Thyroid gland (tissue), 4 donors: ENCODE data around the gene PAK1IP1. TPM values are rescaled to one million over a fixed set of nuclear protein-coding genes. Genes with fewer than 3 reads are reported as not detected.
"Not testable (repeated sequence)": the region's sequence is repeated elsewhere in the genome, so short reads cannot be mapped to it uniquely, and the experiment has no call there.

Source experiments
- DNase-seq, 2 donors: peaks; one replicate each; pipeline ENCODE4 v3.0.0-alpha.2; 2019
- H3K27ac ChIP-seq, 3 donors: fragments of 200-600 bp; sonication (generic); 1 replicate in 2 of 3; 2 replicates in 1 of 3; pipeline ENCODE4 v1.5.1; 2016 to 2019; ENCODE audit warnings: mild to moderate bottlenecking in 1 of 3, moderate library complexity in 1 of 3
- H3K27me3 ChIP-seq: fragments of 200-600 bp; sonication (generic); one replicate; pipeline ENCODE4 v1.5.1; 2019
- H3K36me3 ChIP-seq, 2 donors: fragments of 200-600 bp; sonication (generic); one replicate each; pipeline ENCODE4 v1.5.1; 2016 to 2019
- H3K4me1 ChIP-seq, 2 donors: fragments of 200-600 bp; sonication (generic); one replicate each; pipeline ENCODE4 v1.5.1; 2017 to 2019
- H3K4me3 ChIP-seq, 3 donors: fragments of 200-600 bp; sonication (generic); replicated peaks in 1 of 3; 1 replicate in 2 of 3; 2 replicates in 1 of 3; pipeline ENCODE4 v1.5.1; 2016; ENCODE audit warnings: mild to moderate bottlenecking in 1 of 3
- H3K9me3 ChIP-seq: fragments of 200-600 bp; sonication (generic); one replicate; pipeline ENCODE4 v1.5.1; 2017
- POLR2A ChIP-seq, 2 donors: fragments of 450-650 bp; IDR thresholded peaks; one replicate each; pipeline ENCODE4 v1.6.1; 2017; ENCODE audit warnings: antibody characterized with exemption in 2 of 2, mild to moderate bottlenecking in 2 of 2, moderate library complexity in 1 of 2
- WGBS, 2 donors: methylation state at CpG; one replicate each; pipeline ENCODE4 v1.1.5; 2017; 5-methylcytosine and 5-hydroxymethylcytosine counted together
- intact Hi-C: fragments of 100-400 bp; cut with DNase I; formaldehyde crosslinking; loops from one replicate; pipeline ENCODE4 v1.15.1; 2023
- total RNA-seq, 4 donors: library from RNA; depleted of rRNA; stranded (reverse); fragments of >200 nt; gene quantifications; one replicate each; pipeline ENCODE4 v1.2.3, GENCODE V29; 2016
- TF ChIP-seq, protein P1 (sequence below), 6 experiments: fragments of 200-600 bp in 3 of 6; fragments of 450-650 bp in 3 of 6; sonication (generic) in 3 of 6; IDR thresholded peaks; one replicate each; pipeline ENCODE4 v1.5.1; 2016 to 2019; ENCODE audit warnings: antibody characterized with exemption in 6 of 6, mild to moderate bottlenecking in 2 of 6, inconsistent platforms in 1 of 6, moderate library complexity in 1 of 6

Gene PAK1IP1
- total RNA-seq, 4 donors from 2014 or later = 8.8 to 15.6 (median 12.7) TPM

DNA sequence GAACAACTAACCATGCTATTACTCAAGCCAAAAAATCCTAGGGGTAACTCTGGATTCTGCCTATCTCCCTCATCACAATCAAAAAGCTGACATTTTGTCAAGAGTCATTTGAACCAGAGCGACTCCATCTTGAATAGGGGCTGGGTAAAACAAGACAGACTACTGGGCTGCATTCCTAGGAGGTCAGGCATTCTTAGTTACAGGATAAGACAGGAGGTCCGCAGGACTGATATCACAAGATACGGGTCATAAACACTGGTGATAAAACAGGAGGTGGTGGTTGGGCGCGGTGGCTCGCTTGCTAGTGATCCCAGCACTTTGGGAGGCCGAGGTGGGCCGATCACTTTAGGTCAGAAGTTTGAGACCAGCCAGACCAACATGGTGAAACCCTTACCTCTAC is 32.6 kb upstream of the PAK1IP1 start:
- Histone ChIP-seq H3K4me1 (no peaks in the 10 kb centered on the region), H3K9me3 (no peaks in the 10 kb centered on the region), H3K36me3 (no peaks in the 10 kb centered on the region), H3K27ac (no peak overlapping the region), H3K27me3 (no peaks in the 10 kb centered on the region), H3K4me3 (no peak overlapping the region)
- DNase-seq = no peak
- 88 to 90% methylated on average over 8 of the region's 8 CpGs for WGBS, 2 donors
- TF ChIP-seq, protein P1, sequence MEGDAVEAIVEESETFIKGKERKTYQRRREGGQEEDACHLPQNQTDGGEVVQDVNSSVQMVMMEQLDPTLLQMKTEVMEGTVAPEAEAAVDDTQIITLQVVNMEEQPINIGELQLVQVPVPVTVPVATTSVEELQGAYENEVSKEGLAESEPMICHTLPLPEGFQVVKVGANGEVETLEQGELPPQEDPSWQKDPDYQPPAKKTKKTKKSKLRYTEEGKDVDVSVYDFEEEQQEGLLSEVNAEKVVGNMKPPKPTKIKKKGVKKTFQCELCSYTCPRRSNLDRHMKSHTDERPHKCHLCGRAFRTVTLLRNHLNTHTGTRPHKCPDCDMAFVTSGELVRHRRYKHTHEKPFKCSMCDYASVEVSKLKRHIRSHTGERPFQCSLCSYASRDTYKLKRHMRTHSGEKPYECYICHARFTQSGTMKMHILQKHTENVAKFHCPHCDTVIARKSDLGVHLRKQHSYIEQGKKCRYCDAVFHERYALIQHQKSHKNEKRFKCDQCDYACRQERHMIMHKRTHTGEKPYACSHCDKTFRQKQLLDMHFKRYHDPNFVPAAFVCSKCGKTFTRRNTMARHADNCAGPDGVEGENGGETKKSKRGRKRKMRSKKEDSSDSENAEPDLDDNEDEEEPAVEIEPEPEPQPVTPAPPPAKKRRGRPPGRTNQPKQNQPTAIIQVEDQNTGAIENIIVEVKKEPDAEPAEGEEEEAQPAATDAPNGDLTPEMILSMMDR (IDR thresholded peaks at IDR 0.05) = no peak
- intact Hi-C loops = no loop called here

DNA sequence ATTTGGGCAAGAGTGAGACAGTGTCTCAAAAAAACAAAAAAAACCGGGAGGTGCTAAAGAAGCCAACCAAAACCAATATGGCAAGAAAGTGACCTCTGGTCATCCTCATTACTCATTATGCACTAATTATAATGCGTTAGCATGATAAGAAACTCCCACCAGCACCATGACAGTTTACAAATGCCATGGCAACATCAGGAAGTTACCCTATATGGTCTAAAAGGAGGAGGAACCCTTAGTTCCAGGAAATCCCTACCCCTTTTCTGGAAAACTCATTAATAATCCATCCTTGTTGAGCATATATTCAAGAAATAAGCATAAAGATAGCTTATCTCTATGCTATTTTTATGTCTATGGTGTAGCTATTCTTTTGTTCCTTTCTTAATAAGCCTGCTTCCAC is 32.0 kb upstream of the PAK1IP1 start:
- TF ChIP-seq, protein P1 (IDR thresholded peaks at IDR 0.05) = no peak
- TF ChIP-seq POLR2A (IDR thresholded peaks at IDR 0.05) = no peak
- Histone ChIP-seq H3K36me3 (no peaks in the 10 kb centered on the region), H3K27ac (no peak overlapping the region), H3K4me3 (no peak overlapping the region), H3K4me1 (no peaks in the 10 kb centered on the region), H3K9me3 (no peaks in the 10 kb centered on the region), H3K27me3 (no peaks in the 10 kb centered on the region)
- intact Hi-C loops = no loop called here
- no peak for DNase-seq
- WGBS, 2 donors = 84 to 89% methylated on average over 2 of the region's 2 CpGs

DNA sequence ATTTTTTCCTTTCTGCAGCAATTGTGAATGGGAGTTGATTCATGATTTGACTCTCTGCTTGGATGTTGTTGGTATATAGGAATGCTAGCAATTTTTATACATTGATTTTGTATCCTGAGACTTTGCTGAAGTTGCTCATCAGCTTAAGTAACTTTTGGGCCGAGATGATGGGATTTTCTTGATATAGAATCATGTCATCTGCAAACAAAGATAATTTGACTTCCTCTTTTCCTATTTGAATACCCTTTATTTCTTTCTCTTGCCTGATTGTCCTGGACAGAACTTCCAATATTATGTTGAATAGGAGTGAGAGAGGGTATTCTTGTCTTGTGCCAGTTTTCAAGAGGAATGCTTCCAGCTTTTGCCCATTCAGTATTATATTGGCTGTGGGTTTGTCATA is 29.2 kb upstream of the PAK1IP1 start:
- H3K4me3 ChIP-seq, H3K36me3 ChIP-seq, DNase-seq, H3K27me3 ChIP-seq, intact Hi-C loops, H3K9me3 ChIP-seq, H3K27ac ChIP-seq, H3K4me1 ChIP-seq: not testable (repeated sequence)
- WGBS, 2 donors = 72 to 85% methylated on average over 1 of the region's 1 CpG

DNA sequence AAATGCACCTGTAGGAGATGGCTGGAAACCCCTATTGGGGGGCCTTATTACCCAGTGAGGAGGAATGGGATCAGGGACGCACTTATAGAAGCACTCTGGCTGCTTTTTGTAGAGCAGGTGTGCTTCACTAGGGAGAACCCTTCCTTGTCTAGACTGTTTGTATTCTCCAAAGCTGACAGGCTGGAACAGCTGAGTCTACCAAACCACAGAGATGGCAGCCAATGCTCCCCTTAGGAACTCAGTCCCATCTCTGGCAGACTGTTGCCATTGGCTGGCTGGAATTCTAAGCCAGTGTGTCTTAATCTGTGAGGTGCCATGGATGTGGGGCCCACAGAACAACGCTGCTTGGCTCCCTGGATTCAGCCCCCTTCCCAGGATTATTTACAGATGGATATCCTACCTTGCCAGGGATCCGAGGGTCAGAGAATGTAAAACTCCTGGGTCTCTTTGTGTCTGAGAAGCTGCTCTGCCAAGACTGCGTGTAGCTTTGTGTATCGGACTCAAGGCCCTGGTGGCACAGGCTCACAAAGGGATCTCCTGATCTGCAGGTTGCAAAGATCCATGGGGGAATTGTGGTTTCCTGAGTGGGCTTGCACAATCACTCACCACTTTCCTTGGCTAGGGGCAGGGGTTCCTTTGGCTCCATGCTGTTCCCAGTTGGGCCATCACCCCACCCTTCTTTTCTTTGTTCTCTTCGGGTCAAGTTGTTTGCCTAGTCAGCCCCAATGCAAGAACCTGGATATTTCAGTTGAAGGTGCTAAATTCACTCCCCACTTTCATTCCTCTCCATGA is 26.4 kb upstream of the PAK1IP1 start:
- no peak for DNase-seq
- no peaks in the 10 kb centered on the region for H3K27me3 ChIP-seq
- no peak overlapping the region for H3K4me3 ChIP-seq
- WGBS, 2 donors = 78 to 90% methylated on average over 5 to 6 of the region's 6 CpGs
- intact Hi-C loops = no loop called here
- TF ChIP-seq, protein P1 (IDR thresholded peaks at IDR 0.05) = no peak
- no peak for TF ChIP-seq POLR2A (IDR thresholded peaks at IDR 0.05)
- no peaks in the 10 kb centered on the region for H3K36me3 ChIP-seq
- no peaks in the 10 kb centered on the region for H3K9me3 ChIP-seq
- no peaks in the 10 kb centered on the region for H3K4me1 ChIP-seq
- no peak overlapping the region for H3K27ac ChIP-seq

DNA sequence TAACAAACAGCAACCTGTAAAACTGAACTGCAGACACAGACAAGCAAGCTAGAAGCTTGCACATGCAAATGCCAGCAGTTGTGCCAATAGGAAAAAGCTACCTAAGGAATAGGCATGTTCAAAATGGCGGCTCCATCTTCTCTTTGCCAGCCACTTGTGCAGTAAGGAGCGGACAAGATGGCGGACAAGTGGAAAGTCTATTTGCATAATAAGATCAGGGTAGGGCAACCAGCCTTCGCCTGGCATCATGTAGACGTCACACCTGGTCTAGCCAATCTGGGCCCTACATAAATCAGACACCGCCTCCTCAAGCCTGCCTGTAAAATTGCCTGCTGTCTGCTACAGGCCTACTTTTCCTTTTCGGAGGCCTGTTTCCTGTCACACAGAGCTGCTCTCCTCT is 18.4 kb upstream of the PAK1IP1 start:
- Histone ChIP-seq H3K27me3 (no peaks in the 10 kb centered on the region), H3K36me3 (no peaks in the 10 kb centered on the region), H3K27ac (no peak overlapping the region), H3K9me3 (no peaks in the 10 kb centered on the region), H3K4me3 (no peak overlapping the region), H3K4me1 (no peaks in the 10 kb centered on the region)
- 95% methylated on average over 7 of the region's 7 CpGs for WGBS, 2 donors
- DNase-seq = no peak
- intact Hi-C loops = no loop called here
- TF ChIP-seq POLR2A (IDR thresholded peaks at IDR 0.05) = no peak
- TF ChIP-seq, protein P1 (IDR thresholded peaks at IDR 0.05) = no peak
